ENCODE data around the gene TTC22.

The TTC22 gene

DNA sequence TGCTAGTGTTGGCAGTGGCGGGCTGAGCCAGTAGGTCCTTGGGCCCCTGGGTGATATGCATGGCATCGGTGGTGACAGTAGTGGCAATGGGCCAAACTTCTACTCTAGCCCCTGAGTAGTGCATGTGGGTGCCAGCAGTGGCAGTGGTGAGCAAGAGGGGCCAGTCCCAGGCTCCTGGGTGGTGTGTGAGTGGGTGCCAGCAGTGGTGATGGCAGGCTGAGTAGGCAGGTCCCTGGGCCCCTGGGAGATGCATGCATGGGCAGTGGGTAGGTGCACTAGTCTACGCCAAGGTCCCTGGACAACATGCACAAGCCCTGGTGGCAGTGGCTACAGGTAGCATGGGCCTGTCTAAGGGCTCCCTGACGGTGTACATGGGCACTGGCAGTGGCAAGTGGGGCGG lies 24.6 kb upstream of the TTC22 start:
- Histone ChIP-seq H3K4me3 (ENCODE audit: low read depth, low read length, poor library complexity, severe bottlenecking) (no peak overlapping the region), H3K27ac (ENCODE audit: low read depth, low read length, poor library complexity, severe bottlenecking) (no peak overlapping the region), H4K20me1 (ENCODE audit: insufficient read depth, low read length) (no peaks in the 10 kb centered on the region), H3K4me2 (ENCODE audit: low read length) (no peak overlapping the region), H3K79me2 (ENCODE audit: insufficient read depth, low read length) (no peaks in the 10 kb centered on the region), H3K9ac (ENCODE audit: low read length) (no peak overlapping the region), H3K4me1 (ENCODE audit: insufficient read depth, low read length, severe bottlenecking) (no peaks in the 10 kb centered on the region), H3K36me3 (ENCODE audit: insufficient read depth, low read length) (no peaks in the 10 kb centered on the region), H3K9me2 (ENCODE audit: low read depth, low read length) (no peaks in the 10 kb centered on the region), H2AFZ (ENCODE audit: low read length) (no peak overlapping the region), H3K9me3 (ENCODE audit: low read length) (0 out of 2 replicates have a peak, but pooled peaks cover 2% of the 10 kb centered on the region), H3F3A (ENCODE audit: insufficient read depth, low read length) (no peaks in the 10 kb centered on the region), H3K27me3 (ENCODE audit: insufficient read depth, low read length) (peaks cover 8% of the 10 kb centered on the region; the same call in 1 of the 2 replicates)
- TF ChIP-seq, protein P1, sequence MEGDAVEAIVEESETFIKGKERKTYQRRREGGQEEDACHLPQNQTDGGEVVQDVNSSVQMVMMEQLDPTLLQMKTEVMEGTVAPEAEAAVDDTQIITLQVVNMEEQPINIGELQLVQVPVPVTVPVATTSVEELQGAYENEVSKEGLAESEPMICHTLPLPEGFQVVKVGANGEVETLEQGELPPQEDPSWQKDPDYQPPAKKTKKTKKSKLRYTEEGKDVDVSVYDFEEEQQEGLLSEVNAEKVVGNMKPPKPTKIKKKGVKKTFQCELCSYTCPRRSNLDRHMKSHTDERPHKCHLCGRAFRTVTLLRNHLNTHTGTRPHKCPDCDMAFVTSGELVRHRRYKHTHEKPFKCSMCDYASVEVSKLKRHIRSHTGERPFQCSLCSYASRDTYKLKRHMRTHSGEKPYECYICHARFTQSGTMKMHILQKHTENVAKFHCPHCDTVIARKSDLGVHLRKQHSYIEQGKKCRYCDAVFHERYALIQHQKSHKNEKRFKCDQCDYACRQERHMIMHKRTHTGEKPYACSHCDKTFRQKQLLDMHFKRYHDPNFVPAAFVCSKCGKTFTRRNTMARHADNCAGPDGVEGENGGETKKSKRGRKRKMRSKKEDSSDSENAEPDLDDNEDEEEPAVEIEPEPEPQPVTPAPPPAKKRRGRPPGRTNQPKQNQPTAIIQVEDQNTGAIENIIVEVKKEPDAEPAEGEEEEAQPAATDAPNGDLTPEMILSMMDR (IDR thresholded peaks at IDR 0.05; ENCODE audit: low read length) = no peak
- no peak for TF ChIP-seq EZH2 (IDR thresholded peaks at IDR 0.05; ENCODE audit: borderline replicate concordance, low read length)

DNA sequence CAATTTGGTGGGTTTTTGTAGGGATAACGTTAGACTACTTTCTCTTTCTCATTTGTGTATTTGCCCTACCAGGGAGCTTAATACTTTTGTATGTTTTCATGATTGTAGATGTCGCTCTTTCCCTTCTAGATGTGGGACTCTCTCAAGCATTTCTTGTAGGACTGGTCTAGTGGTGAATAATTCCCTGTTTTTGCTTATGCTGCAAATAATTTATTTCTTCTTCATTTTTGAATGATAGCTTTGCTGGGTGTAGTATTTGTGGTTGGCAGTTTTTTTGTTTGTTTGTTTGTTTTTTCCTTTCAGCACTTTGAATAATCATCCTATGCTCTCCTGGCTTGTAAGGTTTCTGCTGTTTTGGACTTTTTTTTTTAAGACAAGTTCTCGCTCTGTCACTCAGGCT lies 22.5 kb upstream of the TTC22 start:
- H3K4me1 ChIP-seq (ENCODE audit: insufficient read depth, low read length, severe bottlenecking) = no peaks in the 10 kb centered on the region
- H3K4me2 ChIP-seq (ENCODE audit: low read length) = no peak overlapping the region
- H3K27ac ChIP-seq (ENCODE audit: low read depth, low read length, poor library complexity, severe bottlenecking) = no peak overlapping the region
- no peaks in the 10 kb centered on the region for H3K9me2 ChIP-seq (ENCODE audit: low read depth, low read length)
- H3K4me3 ChIP-seq (ENCODE audit: low read depth, low read length, poor library complexity, severe bottlenecking) = no peak overlapping the region
- H4K20me1 ChIP-seq (ENCODE audit: insufficient read depth, low read length) = no peaks in the 10 kb centered on the region
- no peaks in the 10 kb centered on the region for H3K79me2 ChIP-seq (ENCODE audit: insufficient read depth, low read length)
- H3K9ac ChIP-seq (ENCODE audit: low read length) = no peak overlapping the region
- no peak for TF ChIP-seq EZH2 (IDR thresholded peaks at IDR 0.05; ENCODE audit: borderline replicate concordance, low read length)
- TF ChIP-seq, protein P1 (IDR thresholded peaks at IDR 0.05; ENCODE audit: low read length) = no peak
- H2AFZ ChIP-seq (ENCODE audit: low read length) = no peak overlapping the region
- H3F3A ChIP-seq (ENCODE audit: insufficient read depth, low read length) = no peaks in the 10 kb centered on the region
- H3K36me3 ChIP-seq (ENCODE audit: insufficient read depth, low read length) = no peaks in the 10 kb centered on the region
- H3K27me3 ChIP-seq (ENCODE audit: insufficient read depth, low read length) = peaks cover under 1% of the 10 kb centered on the region; the same call in 1 of the 2 replicates
- 0 out of 2 replicates have a peak, but pooled peaks cover 2% of the 10 kb centered on the region for H3K9me3 ChIP-seq (ENCODE audit: low read length)

DNA sequence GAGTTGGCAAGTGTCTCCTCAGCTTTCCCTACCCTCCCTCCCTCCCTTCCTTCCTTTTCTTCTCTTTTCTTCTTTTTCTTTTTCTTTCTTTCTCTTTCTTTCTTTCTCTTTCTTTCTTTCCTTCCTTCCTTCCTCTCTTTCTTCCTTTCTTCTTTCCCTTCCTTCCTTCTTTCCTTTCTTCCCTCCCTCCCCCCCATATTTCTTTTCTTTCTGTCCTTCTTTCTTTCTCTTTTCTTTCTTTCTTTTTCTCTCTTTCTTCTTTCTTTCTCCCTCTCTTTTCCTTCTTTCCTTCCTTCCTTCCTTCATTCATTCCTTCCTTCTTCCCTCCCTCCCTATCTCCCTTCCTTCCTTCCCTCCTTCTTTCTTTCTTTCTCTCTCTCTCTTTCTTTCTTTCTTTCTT lies 18.6 kb upstream of the TTC22 start:
- H3F3A ChIP-seq (ENCODE audit: insufficient read depth, low read length) = no peaks in the 10 kb centered on the region
- no peak overlapping the region for H3K9ac ChIP-seq (ENCODE audit: low read length)
- TF ChIP-seq, protein P1 (IDR thresholded peaks at IDR 0.05; ENCODE audit: low read length) = no peak
- no peak overlapping the region for H3K27ac ChIP-seq (ENCODE audit: low read depth, low read length, poor library complexity, severe bottlenecking)
- H2AFZ ChIP-seq (ENCODE audit: low read length) = no peak overlapping the region
- H3K79me2 ChIP-seq (ENCODE audit: insufficient read depth, low read length) = no peaks in the 10 kb centered on the region
- no peaks in the 10 kb centered on the region for H3K9me2 ChIP-seq (ENCODE audit: low read depth, low read length)
- no peaks in the 10 kb centered on the region for H3K4me1 ChIP-seq (ENCODE audit: insufficient read depth, low read length, severe bottlenecking)
- no peaks in the 10 kb centered on the region for H3K27me3 ChIP-seq (ENCODE audit: insufficient read depth, low read length)
- H3K36me3 ChIP-seq (ENCODE audit: insufficient read depth, low read length) = no peaks in the 10 kb centered on the region
- 0 out of 2 replicates have a peak, but pooled peaks cover 2% of the 10 kb centered on the region for H3K9me3 ChIP-seq (ENCODE audit: low read length)
- H3K4me2 ChIP-seq (ENCODE audit: low read length) = no peak overlapping the region
- no peaks in the 10 kb centered on the region for H4K20me1 ChIP-seq (ENCODE audit: insufficient read depth, low read length)
- H3K4me3 ChIP-seq (ENCODE audit: low read depth, low read length, poor library complexity, severe bottlenecking) = no peak overlapping the region
